GM12874 (cell line): ENCODE data around the gene STK10.

Experiments used
- TF ChIP-seq, protein P1 (sequence below): IDR thresholded peaks from 2 replicates; pipeline ENCODE4 v1.5.1; 2011; ENCODE audit warnings: low read depth, mild to moderate bottlenecking, control low read depth, low read length, moderate library complexity; ENCODE audit not compliant: insufficient read depth

Gene STK10

DNA sequence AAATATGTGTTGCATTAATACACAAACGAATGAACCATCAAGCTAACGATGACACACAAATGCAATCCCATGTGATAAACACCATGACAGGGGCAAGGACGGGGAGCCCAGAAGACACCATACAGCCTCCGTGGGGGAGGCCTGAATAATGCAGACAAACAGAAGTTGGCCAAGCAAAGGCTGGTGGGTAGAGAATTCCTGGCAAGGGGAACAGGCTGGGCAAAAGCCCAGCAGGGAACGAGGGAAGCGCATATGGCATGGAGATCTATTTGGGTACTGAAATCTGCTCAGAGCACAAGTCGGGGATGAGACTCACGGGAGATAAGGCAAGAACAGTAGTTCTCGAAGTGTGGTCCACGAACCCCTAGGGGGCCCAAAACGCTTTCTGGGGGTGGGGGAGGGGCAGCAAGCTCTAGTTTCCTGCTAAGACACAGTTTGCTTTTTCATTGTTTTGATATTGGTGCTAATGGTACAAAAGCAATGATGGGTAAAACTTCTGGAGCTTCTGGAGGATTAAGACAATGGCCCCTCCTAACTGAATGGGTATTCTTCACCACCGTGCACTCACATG is 138.7 kb downstream of the STK10 start:
- TF ChIP-seq, protein P1, sequence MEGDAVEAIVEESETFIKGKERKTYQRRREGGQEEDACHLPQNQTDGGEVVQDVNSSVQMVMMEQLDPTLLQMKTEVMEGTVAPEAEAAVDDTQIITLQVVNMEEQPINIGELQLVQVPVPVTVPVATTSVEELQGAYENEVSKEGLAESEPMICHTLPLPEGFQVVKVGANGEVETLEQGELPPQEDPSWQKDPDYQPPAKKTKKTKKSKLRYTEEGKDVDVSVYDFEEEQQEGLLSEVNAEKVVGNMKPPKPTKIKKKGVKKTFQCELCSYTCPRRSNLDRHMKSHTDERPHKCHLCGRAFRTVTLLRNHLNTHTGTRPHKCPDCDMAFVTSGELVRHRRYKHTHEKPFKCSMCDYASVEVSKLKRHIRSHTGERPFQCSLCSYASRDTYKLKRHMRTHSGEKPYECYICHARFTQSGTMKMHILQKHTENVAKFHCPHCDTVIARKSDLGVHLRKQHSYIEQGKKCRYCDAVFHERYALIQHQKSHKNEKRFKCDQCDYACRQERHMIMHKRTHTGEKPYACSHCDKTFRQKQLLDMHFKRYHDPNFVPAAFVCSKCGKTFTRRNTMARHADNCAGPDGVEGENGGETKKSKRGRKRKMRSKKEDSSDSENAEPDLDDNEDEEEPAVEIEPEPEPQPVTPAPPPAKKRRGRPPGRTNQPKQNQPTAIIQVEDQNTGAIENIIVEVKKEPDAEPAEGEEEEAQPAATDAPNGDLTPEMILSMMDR, result no peak

GRCh38 chr5:172048539-172049101 is 139.4 kb downstream of the STK10 start:
- TF ChIP-seq, protein P1, result no peak

DNA sequence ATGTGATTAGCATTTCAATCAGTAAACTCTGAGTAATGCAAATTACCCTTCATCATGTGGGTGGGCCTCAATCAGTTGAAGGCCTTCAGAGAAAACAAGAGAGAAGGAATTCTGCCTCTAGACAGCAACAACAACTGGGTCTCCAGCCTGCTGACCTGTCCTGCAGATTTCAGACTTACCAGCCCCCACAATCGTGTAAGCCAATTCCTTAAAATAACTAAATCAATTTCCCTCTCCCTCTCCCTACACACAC is 139.9 kb downstream of the STK10 start:
- TF ChIP-seq, protein P1, result no peak

GRCh38 chr5:172046593-172046992 is 141.4 kb downstream of the STK10 start:
- TF ChIP-seq, protein P1, result no peak

- TF ChIP-seq, protein P1, result no peak
Observed at GRCh38 chr5:172045315-172045632, 142.8 kb downstream of the STK10 start.

GRCh38 chr5:172044631-172045314 is 143.3 kb downstream of the STK10 start:
- TF ChIP-seq, protein P1, result no peak

- TF ChIP-seq, protein P1, result no peak
Observed at GRCh38 chr5:172043865-172044264, 144.2 kb downstream of the STK10 start.
